NT2/D1 (cell line): Measurements from ENCODE around the gene EIF3B.

Experiments
- SUZ12 ChIP-seq: IDR thresholded peaks from 2 replicates; pipeline ENCODE4 v1.6.1; 2011; ENCODE audit not compliant: insufficient read length, insufficient read depth; ENCODE audit errors: extremely low read depth
- ZNF274 ChIP-seq: IDR thresholded peaks from 2 replicates; pipeline ENCODE4 v1.6.1; 2011; ENCODE audit warnings: mild to moderate bottlenecking, low read depth, low read length

DNA sequence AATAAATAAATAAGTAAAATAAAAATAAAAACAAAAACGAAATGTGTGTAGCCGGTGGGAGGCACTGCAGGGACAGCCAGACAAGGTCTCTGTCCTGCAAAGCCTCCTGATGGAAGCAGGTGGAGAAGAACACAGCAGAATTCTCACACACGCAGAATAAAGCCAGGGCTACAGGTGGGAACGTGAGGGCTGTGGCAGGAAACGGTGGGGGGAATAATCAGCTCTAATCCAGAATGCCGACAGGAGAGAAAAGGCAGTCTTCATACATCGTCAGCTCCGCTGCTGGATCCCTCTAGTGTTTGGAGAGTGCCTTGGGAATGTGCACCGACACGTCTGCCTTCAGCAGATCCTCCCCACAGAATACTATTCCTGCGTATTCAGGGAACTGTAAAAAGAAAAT, 33.6 kb upstream of the EIF3B start:
- no peak for TF ChIP-seq SUZ12
- no peak for TF ChIP-seq ZNF274
